Skeletal muscle cell (primary cell): ENCODE measurements around the gene PLSCR1.
"Not testable (repeated sequence)": the region's sequence is repeated elsewhere in the genome, so short reads cannot be mapped to it uniquely, and the experiment has no call there.

Experiments used
- DNase-seq: peaks from one replicate; pipeline ENCODE4 v3.0.0-alpha.2; 2010; ENCODE audit warnings: low read depth
- H3K4me3 ChIP-seq: 2 replicates; pipeline ENCODE4 v1.5.1; 2011; ENCODE audit warnings: low read depth, mild to moderate bottlenecking, control low read depth, low read length, moderate library complexity

The PLSCR1 gene

GRCh38 chr3:146493221-146493620 is 51.2 kb downstream of the PLSCR1 start:
- H3K4me3 ChIP-seq = no peak overlapping the region
- DNase-seq = no peak

GRCh38 chr3:146491303-146491702 is 53.1 kb downstream of the PLSCR1 start:
- H3K4me3 ChIP-seq = no peak overlapping the region
- DNase-seq = no peak

- no peak for DNase-seq
- no peak overlapping the region for H3K4me3 ChIP-seq
Measured at GRCh38 chr3:146485297-146485696, 59.1 kb downstream of the PLSCR1 start.

GRCh38 chr3:146476094-146476740 is 68.2 kb downstream of the PLSCR1 start:
- DNase-seq = no peak
- H3K4me3 ChIP-seq = no peak overlapping the region

- not testable (repeated sequence) for DNase-seq
Measured at GRCh38 chr3:146474976-146475375, 69.4 kb downstream of the PLSCR1 start.

GRCh38 chr3:146473726-146474125 is 70.7 kb downstream of the PLSCR1 start:
- DNase-seq = peak; percentile 74
- H3K4me3 ChIP-seq = no peak overlapping the region

More at GRCh38 chr3:146474976-146475375, 69.4 kb downstream of the PLSCR1 start:
- H3K4me3 ChIP-seq = not testable (repeated sequence)

- no peak overlapping the region for H3K4me3 ChIP-seq
- no peak for DNase-seq
Measured at GRCh38 chr3:146472611-146473010, 71.8 kb downstream of the PLSCR1 start.

- no peak for DNase-seq
- no peak overlapping the region for H3K4me3 ChIP-seq
Measured at GRCh38 chr3:146471012-146471411, 73.4 kb downstream of the PLSCR1 start.

GRCh38 chr3:146470425-146470990 is 73.9 kb downstream of the PLSCR1 start:
- H3K4me3 ChIP-seq = no peak overlapping the region

GRCh38 chr3:146469150-146470017 is 75.0 kb downstream of the PLSCR1 start, which contains the start of gene PLSCR2:
PLSCR2 (minus strand) TSS chr3:146469561; CDS start chr3:146459904, 9,657 bp downstream.
- no peak for DNase-seq
- peak within 1 kb of the TSS; percentile 40 for H3K4me3 ChIP-seq

More at GRCh38 chr3:146470425-146470990, 73.9 kb downstream of the PLSCR1 start:
- no peak for DNase-seq

- peak overlapping the region; percentile 33 for H3K4me3 ChIP-seq
- DNase-seq = no peak
Measured at GRCh38 chr3:146468671-146469149, 75.7 kb downstream of the PLSCR1 start.

- no peak overlapping the region for H3K4me3 ChIP-seq
- DNase-seq = no peak
Measured at GRCh38 chr3:146468234-146468633, 76.2 kb downstream of the PLSCR1 start.

GRCh38 chr3:146466604-146467003 is 77.8 kb downstream of the PLSCR1 start:
- no peak for DNase-seq
- no peak overlapping the region for H3K4me3 ChIP-seq

GRCh38 chr3:146465693-146466465 is 78.5 kb downstream of the PLSCR1 start:
- no peak overlapping the region for H3K4me3 ChIP-seq
- DNase-seq = no peak
